Spleen (tissue), 7 donors: ENCODE measurements around the gene HMCN2.

Experiments used
- CTCF ChIP-seq, 11 experiments: fragments of 200-600 bp in 7 of 11; fragments of 450-650 bp in 4 of 11; sonication (generic) in 4 of 11; IDR thresholded peaks in 8 of 11; conservative IDR thresholded peaks in 3 of 11; 1 replicate in 7 of 11; 2 replicates in 4 of 11; pipeline versions ENCODE4 v1.4.0 to v1.8.0; 2016 to 2021; ENCODE audit warnings: antibody characterized with exemption in 11 of 11, inconsistent platforms in 4 of 11, mild to moderate bottlenecking in 1 of 11
- POLR2AphosphoS5 ChIP-seq, 3 donors: sonication (generic); formaldehyde crosslinking; IDR thresholded peaks; one replicate each; pipeline ENCODE4 v1.5.1; 2017; ENCODE audit warnings: antibody characterized with exemption in 3 of 3
- donor health status: DM: no; HTN: no; CAD: no; lungs with moderate emphysema.
- donor health status: DM: no; HTN: no; CAD: no.
- donor health status: DM: no; HTN: no; CAD: no.

- TF ChIP-seq CTCF (IDR thresholded peaks at IDR 0.05 in 8 of 11, conservative IDR thresholded peaks at IDR 0.05 in 3 of 11) (no peak), POLR2AphosphoS5 (IDR thresholded peaks at IDR 0.05) (no peak)
These were observed 155.7 kb downstream of the HMCN2 start for GRCh38 chr9:130421154-130421801.
